Kidney epithelial cell (primary cell): Measurements from ENCODE around the gene C1QTNF1. TPM values are rescaled to one million over a fixed set of nuclear protein-coding genes. Genes with fewer than 3 reads are reported as not detected.

Experiments used
- DNase-seq: peaks from one replicate; pipeline ENCODE4 v3.0.0-alpha.2; 2010; ENCODE audit warnings: low read depth
- H3K27me3 ChIP-seq: 2 replicates; pipeline ENCODE4 v1.6.0; 2011; ENCODE audit warnings: low read length; ENCODE audit not compliant: control insufficient read depth, insufficient read depth
- H3K36me3 ChIP-seq: 2 replicates; pipeline ENCODE4 v1.5.1; 2011; ENCODE audit warnings: low read length; ENCODE audit not compliant: control insufficient read depth, insufficient read depth
- H3K4me3 ChIP-seq: 2 replicates; pipeline ENCODE4 v1.5.1; 2011; ENCODE audit warnings: low read depth, mild to moderate bottlenecking, control low read depth, low read length
- total RNA-seq: library from RNA; depleted of rRNA; stranded (reverse); fragments of >200 nt; gene quantifications from 2 replicates; pipeline ENCODE4 v1.2.3, GENCODE V29; 2015
- TF ChIP-seq, protein P1 (sequence below): IDR thresholded peaks from 2 replicates; pipeline ENCODE4 v1.5.1; 2011; ENCODE audit warnings: mild to moderate bottlenecking, moderate library complexity, low read length, control low read depth, inconsistent platforms; ENCODE audit not compliant: insufficient read depth, poor library complexity, severe bottlenecking

Gene C1QTNF1
- total RNA-seq, 1 donor from 2014 or later, result 4.6 TPM

DNA sequence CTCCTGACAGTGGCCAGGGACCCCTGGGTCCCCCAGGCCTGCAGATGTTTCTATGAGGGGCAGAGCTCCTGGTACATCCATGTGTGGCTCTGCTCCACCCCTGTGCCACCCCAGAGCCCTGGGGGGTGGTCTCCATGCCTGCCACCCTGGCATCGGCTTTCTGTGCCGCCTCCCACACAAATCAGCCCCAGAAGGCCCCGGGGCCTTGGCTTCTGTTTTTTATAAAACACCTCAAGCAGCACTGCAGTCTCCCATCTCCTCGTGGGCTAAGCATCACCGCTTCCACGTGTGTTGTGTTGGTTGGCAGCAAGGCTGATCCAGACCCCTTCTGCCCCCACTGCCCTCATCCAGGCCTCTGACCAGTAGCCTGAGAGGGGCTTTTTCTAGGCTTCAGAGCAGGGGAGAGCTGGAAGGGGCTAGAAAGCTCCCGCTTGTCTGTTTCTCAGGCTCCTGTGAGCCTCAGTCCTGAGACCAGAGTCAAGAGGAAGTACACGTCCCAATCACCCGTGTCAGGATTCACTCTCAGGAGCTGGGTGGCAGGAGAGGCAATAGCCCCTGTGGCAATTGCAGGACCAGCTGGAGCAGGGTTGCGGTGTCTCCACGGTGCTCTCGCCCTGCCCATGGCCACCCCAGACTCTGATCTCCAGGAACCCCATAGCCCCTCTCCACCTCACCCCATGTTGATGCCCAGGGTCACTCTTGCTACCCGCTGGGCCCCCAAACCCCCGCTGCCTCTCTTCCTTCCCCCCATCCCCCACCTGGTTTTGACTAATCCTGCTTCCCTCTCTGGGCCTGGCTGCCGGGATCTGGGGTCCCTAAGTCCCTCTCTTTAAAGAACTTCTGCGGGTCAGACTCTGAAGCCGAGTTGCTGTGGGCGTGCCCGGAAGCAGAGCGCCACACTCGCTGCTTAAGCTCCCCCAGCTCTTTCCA, 25.1 kb downstream of the C1QTNF1 start:
- Histone ChIP-seq H3K4me3 (no peak overlapping the region), H3K27me3 (peaks cover 6% of the 10 kb centered on the region), H3K36me3 (no peaks in the 10 kb centered on the region)
- TF ChIP-seq, protein P1, sequence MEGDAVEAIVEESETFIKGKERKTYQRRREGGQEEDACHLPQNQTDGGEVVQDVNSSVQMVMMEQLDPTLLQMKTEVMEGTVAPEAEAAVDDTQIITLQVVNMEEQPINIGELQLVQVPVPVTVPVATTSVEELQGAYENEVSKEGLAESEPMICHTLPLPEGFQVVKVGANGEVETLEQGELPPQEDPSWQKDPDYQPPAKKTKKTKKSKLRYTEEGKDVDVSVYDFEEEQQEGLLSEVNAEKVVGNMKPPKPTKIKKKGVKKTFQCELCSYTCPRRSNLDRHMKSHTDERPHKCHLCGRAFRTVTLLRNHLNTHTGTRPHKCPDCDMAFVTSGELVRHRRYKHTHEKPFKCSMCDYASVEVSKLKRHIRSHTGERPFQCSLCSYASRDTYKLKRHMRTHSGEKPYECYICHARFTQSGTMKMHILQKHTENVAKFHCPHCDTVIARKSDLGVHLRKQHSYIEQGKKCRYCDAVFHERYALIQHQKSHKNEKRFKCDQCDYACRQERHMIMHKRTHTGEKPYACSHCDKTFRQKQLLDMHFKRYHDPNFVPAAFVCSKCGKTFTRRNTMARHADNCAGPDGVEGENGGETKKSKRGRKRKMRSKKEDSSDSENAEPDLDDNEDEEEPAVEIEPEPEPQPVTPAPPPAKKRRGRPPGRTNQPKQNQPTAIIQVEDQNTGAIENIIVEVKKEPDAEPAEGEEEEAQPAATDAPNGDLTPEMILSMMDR, result no peak
- DNase-seq, result no peak

DNA sequence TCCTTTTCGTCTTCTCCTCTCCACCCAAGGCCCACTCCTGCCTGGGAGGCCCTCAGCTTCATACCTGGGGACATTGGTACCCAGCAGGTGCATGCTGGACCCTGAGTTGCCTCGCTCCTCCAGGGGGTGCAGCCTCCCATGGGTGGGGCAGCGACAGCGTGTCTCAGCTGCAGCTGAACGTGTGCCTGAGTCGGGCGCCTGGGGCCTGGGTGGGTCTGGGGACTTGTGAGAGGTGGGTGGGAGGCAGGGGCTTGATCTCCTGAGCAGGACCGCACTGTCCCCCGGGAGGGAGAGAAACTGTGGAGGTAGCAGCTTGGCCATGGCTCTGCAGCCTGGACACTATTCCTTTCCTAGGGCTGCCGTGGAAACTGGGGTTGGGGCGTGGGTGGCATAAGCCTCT, 25.9 kb downstream of the C1QTNF1 start:
- Histone ChIP-seq H3K27me3 (peaks cover 6% of the 10 kb centered on the region), H3K36me3 (no peaks in the 10 kb centered on the region), H3K4me3 (no peak overlapping the region)
- no peak for DNase-seq
- TF ChIP-seq, protein P1, result no peak

DNA sequence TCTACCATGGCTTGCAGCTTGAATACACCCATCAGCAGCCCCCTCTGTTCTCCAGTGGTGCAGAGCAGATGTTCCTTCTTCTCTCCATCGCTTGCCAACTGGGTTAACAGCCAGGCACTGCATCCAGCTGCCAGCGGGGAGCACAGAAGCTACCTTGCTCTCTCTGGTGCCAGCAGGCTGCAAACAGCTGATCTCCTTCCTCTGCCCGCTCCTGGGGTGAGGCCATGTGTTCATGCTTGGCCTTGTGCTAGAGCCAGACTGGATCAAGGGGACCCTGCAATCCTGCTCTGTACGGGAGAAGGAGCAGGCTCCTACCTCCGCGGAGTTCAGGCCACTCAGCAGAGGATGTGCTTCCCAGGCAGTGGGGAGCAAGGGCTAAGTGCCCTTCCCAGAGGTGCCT, 26.6 kb downstream of the C1QTNF1 start:
- no peak overlapping the region for H3K4me3 ChIP-seq
- TF ChIP-seq, protein P1, result no peak
- H3K27me3 ChIP-seq, result peaks cover 6% of the 10 kb centered on the region
- no peak for DNase-seq
- H3K36me3 ChIP-seq, result no peaks in the 10 kb centered on the region

- no peak for DNase-seq
- TF ChIP-seq, protein P1, result no peak
Observed at GRCh38 chr17:79051306-79051705, 27.3 kb downstream of the C1QTNF1 start.

DNA sequence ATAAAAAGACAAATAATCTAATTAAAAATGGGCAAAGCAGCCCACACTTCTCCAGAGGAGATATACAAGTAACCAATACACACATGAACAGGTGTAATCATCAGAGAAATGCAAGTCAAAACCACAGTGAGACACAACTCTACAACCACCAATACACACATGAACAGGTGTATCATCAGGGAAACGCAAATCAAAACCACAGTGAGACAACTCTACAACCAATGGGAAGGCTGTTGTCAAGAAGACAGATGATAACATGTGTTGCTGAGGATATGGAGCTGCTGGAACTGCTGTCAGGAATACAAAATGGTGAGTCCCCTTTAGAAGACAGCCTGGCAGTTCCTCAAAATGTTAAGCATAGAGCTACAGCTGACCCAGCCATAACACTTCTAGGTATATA, 28.2 kb downstream of the C1QTNF1 start:
- no peak for DNase-seq
- H3K27me3 ChIP-seq, result peaks cover 6% of the 10 kb centered on the region
- no peaks in the 10 kb centered on the region for H3K36me3 ChIP-seq
- no peak overlapping the region for H3K4me3 ChIP-seq
- TF ChIP-seq, protein P1, result no peak

More at GRCh38 chr17:79051306-79051705, 27.3 kb downstream of the C1QTNF1 start:
- Histone ChIP-seq H3K36me3 (no peaks in the 10 kb centered on the region), H3K27me3 (peaks cover 6% of the 10 kb centered on the region), H3K4me3 (no peak overlapping the region)
